DMS53 treated with DMSO at 0.1 percent for 48 hours (cell line): ENCODE results near the gene VMA21.
A peak's percentile ranks its signal among the peaks of the same experiment; 100 is the strongest.

Experiments
- DNase-seq: peaks from one replicate; lab custom pipeline; 2025; ENCODE audit not compliant: unreplicated experiment; lab: John Stamatoyannopoulos, UW

VMA21 gene

GRCh38 chrX:151396825-151397740, at the start of gene VMA21:
TSS of gene VMA21 (plus strand) at chrX:151397206. CDS start at chrX:151397309, 103 bp downstream.
- peak; percentile 78 for DNase-seq

GRCh38 chrX:151359341-151359740, 37.7 kb upstream of the VMA21 start:
- no peak for DNase-seq

- DNase-seq = peak; percentile 6
Observed at GRCh38 chrX:151359931-151360871, 36.8 kb upstream of the VMA21 start.

- DNase-seq = no peak
Observed at GRCh38 chrX:151363316-151363715, 33.7 kb upstream of the VMA21 start.

- no peak for DNase-seq
Observed at GRCh38 chrX:151365579-151365978, 31.4 kb upstream of the VMA21 start.

GRCh38 chrX:151370906-151371305, 26.1 kb upstream of the VMA21 start:
- no peak for DNase-seq

GRCh38 chrX:151384807-151385206, 12.2 kb upstream of the VMA21 start:
- no peak for DNase-seq

- no peak for DNase-seq
Observed at GRCh38 chrX:151386838-151387459, 10.1 kb upstream of the VMA21 start.

- no peak for DNase-seq
Observed at GRCh38 chrX:151391722-151392121, 5.3 kb upstream of the VMA21 start.

GRCh38 chrX:151393514-151393913, 3.5 kb upstream of the VMA21 start:
- no peak for DNase-seq

GRCh38 chrX:151396042-151396824, 773 bp upstream of the VMA21 start:
- peak; percentile 34 for DNase-seq

GRCh38 chrX:151397741-151398070, 700 bp downstream of the VMA21 start:
- no peak for DNase-seq

GRCh38 chrX:151398346-151398745, 1.3 kb downstream of the VMA21 start:
- DNase-seq = no peak

GRCh38 chrX:151402719-151403390, 5.8 kb downstream of the VMA21 start:
- no peak for DNase-seq

- no peak for DNase-seq
Observed at GRCh38 chrX:151416579-151416978, 19.6 kb downstream of the VMA21 start.

GRCh38 chrX:151419782-151420181, 22.8 kb downstream of the VMA21 start:
- no peak for DNase-seq

GRCh38 chrX:151424505-151424904, 27.5 kb downstream of the VMA21 start:
- no peak for DNase-seq

- DNase-seq = no peak
Observed at GRCh38 chrX:151448509-151448908, 51.5 kb downstream of the VMA21 start.

GRCh38 chrX:151458824-151459223, 61.8 kb downstream of the VMA21 start:
- no peak for DNase-seq
